T-helper 2 cell treated with Interferon-gamma antibody and Interleukin-4, amounts not matched to agents 5 μg/mL and 100 μg/mL, for 36 hours (primary cell): ENCODE measurements around the gene HNRNPF.
A peak's percentile ranks its signal among the peaks of the same experiment; 100 is the strongest.
"Not testable (repeated sequence)": the region's sequence is repeated elsewhere in the genome, so short reads cannot be mapped to it uniquely, and the experiment has no call there.

Experiments
- DNase-seq: peaks from one replicate; pipeline ENCODE4 v3.0.0; 2021; ENCODE audit warnings: low spot score
- H3K27ac Mint-ChIP-seq: one replicate; pipeline ENCODE4 v1.8.0; 2021; ENCODE audit warnings: mild to moderate bottlenecking, mixed read lengths
- H3K27me3 Mint-ChIP-seq: one replicate; pipeline ENCODE4 v1.8.0; 2021; ENCODE audit warnings: low read depth, mixed read lengths
- H3K36me3 Mint-ChIP-seq: one replicate; pipeline ENCODE4 v1.8.0; 2021; ENCODE audit warnings: low read depth, mixed read lengths
- H3K4me1 Mint-ChIP-seq: one replicate; pipeline ENCODE4 v1.8.0; 2021; ENCODE audit warnings: low read depth, mixed read lengths
- H3K4me3 Mint-ChIP-seq: one replicate; pipeline ENCODE4 v1.8.0; 2022; ENCODE audit warnings: mild to moderate bottlenecking, moderate library complexity, mixed read lengths
- H3K9me3 Mint-ChIP-seq: one replicate; pipeline ENCODE4 v1.8.0; 2021; ENCODE audit warnings: mixed read lengths

Gene HNRNPF

DNA sequence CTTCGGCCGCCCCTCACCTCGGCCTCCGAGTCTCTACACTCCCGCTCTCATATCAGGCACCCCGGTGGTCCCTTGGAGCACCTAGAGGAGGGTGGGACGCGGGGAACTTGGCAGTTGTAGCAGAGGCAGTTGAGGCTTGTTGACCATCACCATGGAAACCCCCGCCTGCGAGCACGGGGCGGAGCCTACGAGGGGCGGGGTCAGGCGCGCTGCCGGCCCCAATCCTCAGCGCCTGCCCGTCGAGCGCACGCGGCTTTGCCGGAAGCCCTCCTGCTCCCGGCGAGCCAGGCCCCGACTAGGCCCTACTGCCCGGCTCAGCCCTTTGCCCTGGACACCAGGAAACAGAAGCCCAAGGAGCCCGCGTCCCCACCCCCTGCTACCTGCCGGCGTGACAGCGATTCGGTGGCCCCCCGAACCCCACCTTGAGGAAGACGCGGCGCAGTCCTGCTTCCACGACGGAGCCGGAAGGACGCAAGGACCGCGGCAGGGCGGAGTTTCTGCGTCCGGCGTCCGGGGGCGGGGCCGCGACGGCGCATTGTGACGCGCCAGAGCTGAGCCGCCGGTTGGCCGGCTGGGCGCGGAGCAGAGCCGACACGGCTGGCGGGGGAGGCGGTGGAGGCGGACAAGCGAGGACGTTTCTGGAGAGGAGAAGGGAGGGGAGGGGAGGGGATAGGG lies at the start of gene HNRNPF:
HNRNPF (minus strand) TSS at position 477 of the 675 bp plus-strand sequence. CDS start 21,302 bp downstream, outside the sequence.
- Mint-ChIP-seq H3K27ac (peak within 1 kb of the TSS; percentile 99), H3K27me3 (no peaks in the 10 kb centered on the region), H3K4me3 (peak within 1 kb of the TSS; percentile 97), H3K4me1 (peaks cover 19% of the 10 kb centered on the region), H3K36me3 (peaks cover 41% of the 10 kb centered on the region), H3K9me3 (no peaks in the 10 kb centered on the region)
- peak; percentile 97 for DNase-seq

DNA sequence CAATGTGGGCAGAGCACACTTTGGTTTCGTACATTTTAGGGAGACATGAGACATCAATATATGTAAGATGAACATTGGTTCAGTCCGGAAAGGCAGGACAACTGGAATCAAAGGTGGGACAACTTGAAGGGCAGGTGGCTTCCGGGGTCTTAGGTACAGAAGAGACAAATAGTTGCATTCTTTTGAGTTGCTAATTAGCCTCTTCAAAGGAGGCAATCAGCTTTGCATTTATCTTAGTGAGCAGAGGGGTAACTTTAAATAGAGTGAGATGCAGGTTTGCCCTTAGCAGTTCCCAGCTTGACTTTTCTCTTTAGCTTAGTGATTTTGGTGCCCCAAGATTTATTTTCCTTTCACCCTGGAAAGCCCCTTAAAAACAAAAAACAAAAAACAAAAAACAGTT lies 49.2 kb upstream of the HNRNPF start:
- H3K4me1 Mint-ChIP-seq = peaks cover 29% of the 10 kb centered on the region
- H3K27me3 Mint-ChIP-seq = no peaks in the 10 kb centered on the region
- H3K9me3 Mint-ChIP-seq = no peaks in the 10 kb centered on the region
- no peak overlapping the region for H3K4me3 Mint-ChIP-seq
- peaks cover 10% of the 10 kb centered on the region for H3K36me3 Mint-ChIP-seq
- DNase-seq = no peak
- no peak overlapping the region for H3K27ac Mint-ChIP-seq

GRCh38 chr10:43456561-43456960 lies 47.6 kb upstream of the HNRNPF start:
- Mint-ChIP-seq H3K27ac (peak overlapping the region; percentile 97), H3K36me3 (peaks cover 14% of the 10 kb centered on the region), H3K4me3 (peak overlapping the region; percentile 88), H3K4me1 (peaks cover 43% of the 10 kb centered on the region)
- not testable (repeated sequence) for H3K9me3 Mint-ChIP-seq, DNase-seq, H3K27me3 Mint-ChIP-seq

GRCh38 chr10:43454025-43454424 lies 45.0 kb upstream of the HNRNPF start:
- Mint-ChIP-seq H3K4me3 (peak overlapping the region; percentile 88), H3K27ac (peak overlapping the region; percentile 97), H3K36me3 (peaks cover 14% of the 10 kb centered on the region), H3K4me1 (peaks cover 40% of the 10 kb centered on the region)
- H3K9me3 Mint-ChIP-seq, H3K27me3 Mint-ChIP-seq, DNase-seq: not testable (repeated sequence)

GRCh38 chr10:43453266-43453831 lies 44.4 kb upstream of the HNRNPF start:
- peak overlapping the region; percentile 94 for H3K27ac Mint-ChIP-seq
- no peaks in the 10 kb centered on the region for H3K9me3 Mint-ChIP-seq
- no peaks in the 10 kb centered on the region for H3K27me3 Mint-ChIP-seq
- peaks cover 14% of the 10 kb centered on the region for H3K36me3 Mint-ChIP-seq
- DNase-seq = peak; percentile 43
- H3K4me3 Mint-ChIP-seq = peak overlapping the region; percentile 73
- H3K4me1 Mint-ChIP-seq = peaks cover 37% of the 10 kb centered on the region

DNA sequence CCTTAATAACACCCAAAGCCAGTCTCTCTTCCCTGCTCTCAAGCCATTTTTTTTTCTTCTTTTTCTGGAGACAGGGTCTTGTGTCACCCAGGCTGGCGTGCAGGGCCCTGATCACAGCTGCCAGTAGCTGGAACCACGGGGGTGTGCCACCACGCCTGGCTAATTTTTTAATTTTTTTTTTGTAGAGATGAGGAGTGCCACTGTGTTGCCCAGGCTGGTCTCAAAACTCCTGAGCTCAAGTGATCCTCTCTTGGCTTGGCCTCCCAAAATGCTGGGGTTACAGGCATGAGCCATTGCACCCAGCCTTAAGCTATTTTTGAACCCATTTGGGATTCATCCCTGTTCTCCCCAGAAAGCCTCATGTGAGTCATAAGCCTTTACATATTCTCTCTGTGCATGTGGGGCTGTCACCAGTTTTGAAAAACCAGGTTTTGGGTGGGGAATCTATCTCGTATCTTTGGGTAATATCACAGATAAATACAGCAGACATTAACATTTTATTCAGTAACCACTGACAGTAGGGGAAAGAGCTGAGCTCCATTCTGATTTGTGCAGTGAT lies 43.4 kb upstream of the HNRNPF start:
- DNase-seq = no peak
- peaks cover 18% of the 10 kb centered on the region for H3K36me3 Mint-ChIP-seq
- peak overlapping the region; percentile 73 for H3K4me3 Mint-ChIP-seq
- peaks cover 33% of the 10 kb centered on the region for H3K4me1 Mint-ChIP-seq
- H3K27me3 Mint-ChIP-seq = no peaks in the 10 kb centered on the region
- H3K27ac Mint-ChIP-seq = peak overlapping the region; percentile 94
- peaks cover 4% of the 10 kb centered on the region for H3K9me3 Mint-ChIP-seq

- Mint-ChIP-seq H3K9me3 (peaks cover 15% of the 10 kb centered on the region), H3K36me3 (peaks cover 27% of the 10 kb centered on the region), H3K27me3 (no peaks in the 10 kb centered on the region), H3K27ac (no peak overlapping the region), H3K4me3 (no peak overlapping the region), H3K4me1 (peaks cover 31% of the 10 kb centered on the region)
- DNase-seq = no peak
Measured at GRCh38 chr10:43448742-43449141, 39.8 kb upstream of the HNRNPF start.

DNA sequence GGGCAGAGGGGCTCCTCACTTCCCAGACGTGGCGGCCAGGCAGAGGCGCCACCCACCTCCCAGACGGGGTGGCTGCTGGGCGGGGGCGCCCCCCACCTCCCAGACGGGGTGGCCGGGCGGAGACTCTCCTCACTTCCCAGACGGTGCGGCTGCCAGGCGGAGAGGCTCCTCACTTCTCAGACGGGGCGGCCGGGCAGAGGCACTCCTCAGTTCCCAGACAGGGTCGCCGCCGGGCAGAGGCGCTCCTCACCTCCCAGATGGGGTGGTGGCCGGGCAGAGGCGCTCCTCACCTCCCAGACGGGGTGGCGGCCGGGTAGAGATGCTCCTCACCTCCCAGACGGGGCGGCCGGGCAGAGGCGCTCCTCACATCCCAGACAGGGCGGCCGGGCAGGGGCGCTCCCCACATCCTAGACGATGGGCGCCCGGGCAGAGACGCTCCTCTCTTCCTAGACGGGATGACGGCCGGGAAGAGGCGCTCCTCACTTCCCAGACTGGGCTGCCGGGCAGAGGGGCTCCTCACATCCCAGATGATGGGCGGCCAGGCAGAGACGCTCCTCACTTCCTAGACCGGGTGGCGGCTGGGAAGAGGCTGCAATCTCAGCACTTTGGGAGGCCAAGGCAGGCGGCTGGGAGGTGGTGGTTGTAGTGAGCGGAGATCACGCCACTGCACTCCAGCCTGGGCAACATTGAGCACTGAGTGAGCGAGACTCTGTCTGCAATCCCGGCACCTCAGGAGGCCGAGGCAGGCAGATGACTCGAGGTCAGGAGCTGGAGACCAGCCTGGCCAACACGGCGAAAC lies 37.4 kb upstream of the HNRNPF start:
- peaks cover 21% of the 10 kb centered on the region for H3K36me3 Mint-ChIP-seq
- H3K9me3 Mint-ChIP-seq = peaks cover 15% of the 10 kb centered on the region
- H3K27me3 Mint-ChIP-seq, H3K27ac Mint-ChIP-seq, DNase-seq, H3K4me1 Mint-ChIP-seq, H3K4me3 Mint-ChIP-seq: not testable (repeated sequence)

DNA sequence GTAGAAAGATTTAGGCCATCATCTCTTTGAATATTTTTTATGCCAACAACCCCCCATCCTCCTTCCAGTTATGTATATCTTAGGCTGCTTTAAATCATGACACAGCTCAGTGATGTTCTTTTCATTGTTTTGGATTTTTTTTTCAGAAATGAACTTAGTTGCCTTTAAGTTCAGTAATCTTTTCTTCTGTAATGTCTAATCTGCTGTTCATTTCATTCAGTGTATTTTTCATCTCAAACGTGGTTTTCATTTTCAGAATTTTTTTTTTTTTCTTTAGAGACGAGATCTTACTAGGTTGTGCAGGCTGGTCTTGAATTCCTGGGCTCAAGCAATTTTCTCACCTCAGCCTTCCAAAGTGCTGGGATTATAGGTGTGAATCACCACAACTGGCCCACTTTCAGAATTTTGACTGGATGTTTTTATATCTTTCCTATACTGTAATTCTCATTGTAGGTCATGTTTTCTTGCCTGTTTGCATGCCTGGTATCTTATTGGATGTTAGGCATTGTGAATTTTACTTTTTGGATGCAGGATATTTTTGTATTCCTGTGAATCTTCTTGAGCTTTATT lies 36.0 kb upstream of the HNRNPF start:
- Mint-ChIP-seq H3K27ac (no peak overlapping the region), H3K4me1 (peaks cover 10% of the 10 kb centered on the region), H3K36me3 (peaks cover 21% of the 10 kb centered on the region), H3K4me3 (no peak overlapping the region), H3K9me3 (peaks cover 15% of the 10 kb centered on the region), H3K27me3 (no peaks in the 10 kb centered on the region)
- no peak for DNase-seq

- no peak for DNase-seq
- no peak overlapping the region for H3K4me3 Mint-ChIP-seq
- no peaks in the 10 kb centered on the region for H3K27me3 Mint-ChIP-seq
- peak overlapping the region; percentile 45 for H3K27ac Mint-ChIP-seq
- H3K4me1 Mint-ChIP-seq = peaks cover 12% of the 10 kb centered on the region
- H3K36me3 Mint-ChIP-seq = peaks cover 21% of the 10 kb centered on the region
- H3K9me3 Mint-ChIP-seq = peaks cover 15% of the 10 kb centered on the region
Measured at GRCh38 chr10:43444323-43444722, 35.3 kb upstream of the HNRNPF start.

- no peak for DNase-seq
- no peak overlapping the region for H3K27ac Mint-ChIP-seq
- H3K4me1 Mint-ChIP-seq = peaks cover 21% of the 10 kb centered on the region
- no peaks in the 10 kb centered on the region for H3K27me3 Mint-ChIP-seq
- H3K9me3 Mint-ChIP-seq = peaks cover 10% of the 10 kb centered on the region
- no peak overlapping the region for H3K4me3 Mint-ChIP-seq
- H3K36me3 Mint-ChIP-seq = peaks cover 19% of the 10 kb centered on the region
Measured at GRCh38 chr10:43440463-43441134, 31.6 kb upstream of the HNRNPF start.

DNA sequence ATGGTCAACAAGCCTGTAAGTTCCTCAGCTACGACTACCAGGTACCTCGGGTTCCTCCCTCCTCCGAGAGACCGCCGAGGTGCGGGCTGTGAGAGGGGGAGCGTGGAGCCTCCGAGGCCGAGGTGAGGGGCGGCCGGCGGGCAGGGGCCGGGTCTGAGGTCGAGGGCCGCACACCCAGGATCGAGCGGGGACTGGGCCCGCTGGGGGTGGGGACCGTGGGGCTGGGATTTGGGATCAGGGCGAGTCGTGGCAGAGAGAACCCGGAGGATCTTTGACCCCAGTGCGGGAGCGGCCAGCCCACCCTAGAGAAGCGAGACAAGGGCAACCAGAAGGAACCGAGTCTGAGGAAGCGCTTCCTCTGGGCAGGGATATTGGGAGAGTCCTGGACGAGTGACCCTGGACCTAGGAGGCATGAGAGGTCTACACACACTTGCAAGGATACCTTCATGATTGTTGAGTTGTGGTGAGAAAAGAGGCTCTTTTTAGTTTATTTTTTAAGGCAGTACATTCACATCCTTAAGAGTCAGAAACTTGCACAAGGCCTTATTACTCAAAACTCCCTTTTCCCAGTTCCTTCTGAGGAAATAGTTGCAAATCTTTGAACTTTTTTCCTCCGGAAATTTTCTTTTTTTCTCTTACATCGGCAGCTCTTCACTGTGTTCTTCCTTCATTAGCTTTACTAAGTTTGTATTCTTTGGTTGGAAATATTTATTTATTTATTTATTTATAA lies 28.3 kb upstream of the HNRNPF start:
- Mint-ChIP-seq H3K27ac (peak overlapping the region; percentile 86), H3K4me3 (peak overlapping the region; percentile 91), H3K4me1 (peaks cover 11% of the 10 kb centered on the region), H3K9me3 (no peaks in the 10 kb centered on the region), H3K36me3 (peaks cover 9% of the 10 kb centered on the region), H3K27me3 (no peaks in the 10 kb centered on the region)
- DNase-seq = no peak
